SK-N-SH (cell line): ENCODE data around the gene ODAD3. TPM values are rescaled to one million over a fixed set of nuclear protein-coding genes. Genes with fewer than 3 reads are reported as not detected.

Experiments used
- CTCF ChIA-PET: fragments of 300-600, 350-600 bp; formaldehyde crosslinking; extraction: SDS; loops from one replicate; lab custom pipeline; 2021; lab: Yijun Ruan, JAX
- POLR2A ChIA-PET: fragments of 350-600 bp; sonication (Branson Sonifier 250); formaldehyde crosslinking; extraction: SDS; loops from one replicate; lab custom pipeline; 2020; ENCODE audit warnings: antibody characterized with exemption, inconsistent platforms; lab: Yijun Ruan, JAX
- DNase-seq: peaks from one replicate; pipeline ENCODE4 v3.0.0; 2012
- H2AFZ ChIP-seq: fragments of 200-600 bp; sonication (generic); 2 replicates; pipeline ENCODE4 v1.8.1; 2016; ENCODE audit warnings: antibody characterized with exemption, mild to moderate bottlenecking, low read depth
- H3F3A ChIP-seq: fragments of 200-600 bp; sonication (generic); replicated peaks from 2 replicates; pipeline ENCODE3; 2016; ENCODE audit warnings: antibody characterized with exemption, mild to moderate bottlenecking; ENCODE audit not compliant: insufficient read depth
- H3K27ac ChIP-seq, 2 experiments: fragments of 200-500 bp in 1 of 2; fragments of 200-600 bp in 1 of 2; sonication (Bioruptor generic) in 1 of 2; sonication (generic), shearing (Covaris generic) in 1 of 2; 2 replicates each; pipeline versions ENCODE4 v1.5.1 to v1.6.1; 2014 to 2016; ENCODE audit warnings: low read depth in 2 of 2, inconsistent platforms in 1 of 2, low read length in 1 of 2, mild to moderate bottlenecking in 1 of 2, mixed read lengths in 1 of 2
- H3K27me3 ChIP-seq: fragments of 200-600 bp; sonication (generic), shearing (Covaris generic); 2 replicates; pipeline ENCODE4 v1.6.1; 2016; ENCODE audit warnings: mixed run types; ENCODE audit not compliant: insufficient read depth
- H3K36me3 ChIP-seq, 2 experiments: fragments of 200-500 bp in 1 of 2; fragments of 200-600 bp in 1 of 2; sonication (Bioruptor generic) in 1 of 2; sonication (generic) in 1 of 2; replicated peaks in 1 of 2; 2 replicates each; pipeline versions ENCODE3 to v1.5.1; 2014 to 2016; ENCODE audit warnings: low read length in 1 of 2, mild to moderate bottlenecking in 1 of 2; ENCODE audit not compliant: insufficient read depth in 2 of 2, control insufficient read depth in 1 of 2
- H3K4me1 ChIP-seq, 2 experiments: fragments of 200-500 bp in 1 of 2; fragments of 200-600 bp in 1 of 2; sonication (Bioruptor generic) in 1 of 2; sonication (generic), shearing (Covaris generic) in 1 of 2; 2 replicates each; pipeline versions ENCODE4 v1.5.1 to v1.6.1; 2014 to 2016; ENCODE audit warnings: low read depth in 1 of 2, low read length in 1 of 2, mixed run types in 1 of 2; ENCODE audit not compliant: insufficient read depth in 2 of 2, control insufficient read depth in 1 of 2
- H3K4me2 ChIP-seq: fragments of 200-600 bp; sonication (generic), shearing (Covaris generic); 2 replicates; pipeline ENCODE4 v1.6.1; 2017; ENCODE audit warnings: mixed run types
- H3K4me3 ChIP-seq, 2 experiments: fragments of 200-500 bp in 1 of 2; fragments of 200-600 bp in 1 of 2; sonication (Bioruptor generic) in 1 of 2; sonication (generic), shearing (Covaris generic) in 1 of 2; 2 replicates each; pipeline versions ENCODE4 v1.5.1 to v1.8.1; 2014 to 2016; ENCODE audit warnings: low read depth in 2 of 2, inconsistent platforms in 1 of 2, low read length in 1 of 2, mild to moderate bottlenecking in 1 of 2, mixed read lengths in 1 of 2, moderate library complexity in 1 of 2
- H3K79me2 ChIP-seq: fragments of 200-600 bp; sonication (generic); 2 replicates; pipeline ENCODE4 v1.8.1; 2017; ENCODE audit warnings: mild to moderate bottlenecking; ENCODE audit not compliant: insufficient read depth
- H3K9ac ChIP-seq: fragments of 200-600 bp; sonication (generic); 2 replicates; pipeline ENCODE4 v1.6.1; 2017; ENCODE audit warnings: mixed run types
- H3K9me2 ChIP-seq: fragments of 200-600 bp; sonication (generic); 2 replicates; pipeline ENCODE4 v1.6.1; 2017; ENCODE audit warnings: mixed run types
- H3K9me3 ChIP-seq: fragments of 200-600 bp; sonication (generic); 2 replicates; pipeline ENCODE4 v1.6.1; 2017; ENCODE audit warnings: mixed run types, mild to moderate bottlenecking, moderate library complexity
- H4K20me1 ChIP-seq: fragments of 200-600 bp; sonication (generic); 2 replicates; pipeline ENCODE4 v1.6.1; 2017; ENCODE audit warnings: mild to moderate bottlenecking, mixed run types; ENCODE audit not compliant: insufficient read depth
- CHD2 ChIP-seq: fragments of 150-350 bp; IDR thresholded peaks from 2 replicates; pipeline ENCODE4 v1.6.1; 2018; ENCODE audit warnings: low read length; ENCODE audit not compliant: partially characterized antibody
- ELF1 ChIP-seq: IDR thresholded peaks from 2 replicates; pipeline ENCODE4 v1.4.0; 2012
- FOXJ3 ChIP-seq: sonication (generic); formaldehyde crosslinking; IDR thresholded peaks from 2 replicates; pipeline ENCODE4 v1.5.1; 2020; ENCODE audit warnings: mild to moderate bottlenecking, missing genetic modification reagents
- FOXM1 ChIP-seq: IDR thresholded peaks from 2 replicates; pipeline ENCODE4 v1.4.0; 2012; ENCODE audit warnings: low read depth, mild to moderate bottlenecking
- GABPA ChIP-seq: IDR thresholded peaks from 2 replicates; pipeline ENCODE4 v1.4.0; 2012; ENCODE audit warnings: low read depth, mild to moderate bottlenecking
- GATA2 ChIP-seq: sonication (generic); formaldehyde crosslinking; IDR thresholded peaks from 2 replicates; pipeline ENCODE4 v1.5.0; 2020; ENCODE audit warnings: mild to moderate bottlenecking, missing genetic modification reagents
- IRF3 ChIP-seq: fragments of 150-350 bp; IDR thresholded peaks from 2 replicates; pipeline ENCODE4 v1.6.1; 2016; ENCODE audit warnings: mild to moderate bottlenecking, low read depth, low read length
- JUND ChIP-seq: IDR thresholded peaks from 2 replicates; pipeline ENCODE4 v1.4.0; 2012
- MAX ChIP-seq: IDR thresholded peaks from 2 replicates; pipeline ENCODE4 v1.4.0; 2012; ENCODE audit warnings: low read depth
- MEF2A ChIP-seq: IDR thresholded peaks from 2 replicates; pipeline ENCODE4 v1.4.0; 2012; ENCODE audit warnings: low read depth, borderline replicate concordance
- MXI1 ChIP-seq: IDR thresholded peaks from 2 replicates; pipeline ENCODE4 v1.6.1; 2012; ENCODE audit warnings: mild to moderate bottlenecking, low read depth, low read length, improper control_type of control experiment
- NFIC ChIP-seq: IDR thresholded peaks from 2 replicates; pipeline ENCODE4 v1.4.0; 2012; ENCODE audit warnings: borderline replicate concordance
- NRF1 ChIP-seq: IDR thresholded peaks from 2 replicates; pipeline ENCODE4 v1.6.1; 2012; ENCODE audit warnings: low read depth, mild to moderate bottlenecking, low read length
- PBX3 ChIP-seq: IDR thresholded peaks from 2 replicates; pipeline ENCODE4; 2012
- POLR2AphosphoS5 ChIP-seq: IDR thresholded peaks from 2 replicates; pipeline ENCODE4 v1.6.1; 2012; ENCODE audit warnings: low read depth, low read length
- RAD21 ChIP-seq: IDR thresholded peaks from 2 replicates; pipeline ENCODE4 v1.6.1; 2012; ENCODE audit warnings: mild to moderate bottlenecking, low read length
- REST ChIP-seq: IDR thresholded peaks from 2 replicates; pipeline ENCODE4 v1.6.1; 2012; ENCODE audit warnings: mild to moderate bottlenecking, low read depth, low read length, moderate library complexity
- RFX5 ChIP-seq: IDR thresholded peaks from 2 replicates; pipeline ENCODE4 v1.6.1; 2012; ENCODE audit warnings: mild to moderate bottlenecking, improper control_type of control experiment, low read length
- RXRA ChIP-seq: IDR thresholded peaks from 2 replicates; pipeline ENCODE4 v1.4.0; 2012; ENCODE audit warnings: low read depth, mild to moderate bottlenecking, borderline replicate concordance
- SMC3 ChIP-seq: IDR thresholded peaks from 2 replicates; pipeline ENCODE4 v1.6.1; 2012; ENCODE audit warnings: low read depth, low read length, improper control_type of control experiment
- TAF1 ChIP-seq: IDR thresholded peaks from 2 replicates; pipeline ENCODE4 v1.6.1; 2012; ENCODE audit warnings: low read depth, mild to moderate bottlenecking, low read length, moderate library complexity, borderline replicate concordance
- TCF12 ChIP-seq: IDR thresholded peaks from 2 replicates; pipeline ENCODE4 v1.4.0; 2012
- TEAD4 ChIP-seq: IDR thresholded peaks from 2 replicates; pipeline ENCODE4 v1.4.0; 2012; ENCODE audit warnings: mild to moderate bottlenecking, borderline replicate concordance; ENCODE audit not compliant: insufficient read depth
- USF1 ChIP-seq: IDR thresholded peaks from 2 replicates; pipeline ENCODE4 v1.4.0; 2012; ENCODE audit warnings: low read depth, borderline replicate concordance
- USF2 ChIP-seq: fragments of 150-350 bp; IDR thresholded peaks from 2 replicates; pipeline ENCODE4 v1.6.1; 2017; ENCODE audit warnings: antibody characterized with exemption, low read length, low read depth, borderline replicate concordance
- YY1 ChIP-seq: IDR thresholded peaks from 2 replicates; pipeline ENCODE4 v1.4.0; 2012; ENCODE audit warnings: low read depth, mild to moderate bottlenecking
- WGBS: methylation state at CpG from one replicate; pipeline ENCODE4 v1.1.6; 2017; ENCODE audit warnings: low lambda C conversion rate; 5-methylcytosine and 5-hydroxymethylcytosine counted together
- polyA plus RNA-seq, 3 experiments: library from polyadenylated mRNA; depleted of rRNA; stranded (reverse); fragments of >200 nt; gene quantifications; 2 replicates each; pipeline ENCODE4 v1.2.3, GENCODE V29; 2012

ODAD3 gene
- polyA plus RNA-seq, 1 of the 3 experiments (the other 2 are of a cell fraction): 4.2 TPM

GRCh38 chr19:11482384-11483050 is 47.6 kb upstream of the ODAD3 start:
- peak overlapping the region; percentile 36 for H3K9ac ChIP-seq
- CTCF ChIA-PET: interaction anchor here (0.6 to 3.7 kb wide), 73 partner anchors 9 to 344 kb away, joined by 3 to 57 read pairs (median 4); partner anchors contain the start of genes ACP5, CCDC159, DOCK6 and EPOR
- TF ChIP-seq RXRA: no peak
- no peak for TF ChIP-seq NRF1
- peak; percentile 65 for TF ChIP-seq CHD2
- peak; percentile 70 for TF ChIP-seq REST
- no peak; the same call in 1 of the 2 replicates for TF ChIP-seq TCF12
- peak; percentile 72 for TF ChIP-seq SMC3
- peak; percentile 42; the same call in 1 of the 2 replicates for TF ChIP-seq PBX3
- no peak for TF ChIP-seq RFX5
- TF ChIP-seq MXI1: peak; percentile 97
- 0 out of 2 replicates have a peak, but pooled peaks have one; percentile 18 for TF ChIP-seq TEAD4
- no peak for TF ChIP-seq IRF3
- peak; percentile 89 for TF ChIP-seq USF2
- TF ChIP-seq ELF1: no peak; the same call in 1 of the 2 replicates
- TF ChIP-seq TAF1: no peak
- TF ChIP-seq NFIC: no peak
- TF ChIP-seq JUND: no peak; the same call in 1 of the 2 replicates
- no peak for TF ChIP-seq FOXJ3 (CRISPR knock-in tag)
- no peak for TF ChIP-seq FOXM1
- peak; percentile 97 for TF ChIP-seq USF1
- TF ChIP-seq POLR2AphosphoS5: no peak; the same call in 1 of the 2 replicates
- TF ChIP-seq MAX: peak; percentile 98
- TF ChIP-seq MEF2A: no peak
- no peak for TF ChIP-seq GATA2 (CRISPR knock-in tag)
- TF ChIP-seq RAD21: peak; percentile 81
- no peak for TF ChIP-seq GABPA
- TF ChIP-seq YY1: peak; percentile 44; the same call in 1 of the 2 replicates

More at GRCh38 chr19:11482384-11483050, 47.6 kb upstream of the ODAD3 start:
- Histone ChIP-seq H2AFZ (no peak overlapping the region), H3K9me3 (no peaks in the 10 kb centered on the region), H3K9me2 (no peaks in the 10 kb centered on the region), H3K4me2 (peak overlapping the region; percentile 88), H3K79me2 (no peaks in the 10 kb centered on the region), H4K20me1 (no peaks in the 10 kb centered on the region), H3K36me3 (no peaks in the 10 kb centered on the region), H3K27me3 (peaks cover 25% of the 10 kb centered on the region; the same call in 1 of the 2 replicates), H3K27ac (peak overlapping the region in 1 of 2 experiments; percentile 88; a peak in 2 of 4 replicates), H3K4me1 (peaks cover 0 to 19% of the 10 kb centered on the region in 2 experiments; a peak in 1 of 4 replicates), H3K4me3 (peak overlapping the region; percentile 51 to 66), H3F3A (no peaks in the 10 kb centered on the region)
- peak; percentile 97 for DNase-seq
- 13% methylated on average over 7 of the region's 58 CpGs for WGBS
- POLR2A ChIA-PET: interaction anchor here (1.0 to 2.2 kb wide), 8 partner anchors 34 to 188 kb away, joined by 3 to 10 read pairs (median 7); partner anchors contain the start of genes ECSIT, EPOR, RGL3 and SWSAP1
